HL-60/S4 (cell line): ENCODE data around the gene SGTA.
"Not testable (repeated sequence)": the region's sequence is repeated elsewhere in the genome, so short reads cannot be mapped to it uniquely, and the experiment has no call there.

Experiments used
- in situ Hi-C: fragments of 300-500 bp; cut with MboI; formaldehyde crosslinking; loops from 2 replicates; pipeline ENCODE4 v1.14.3; 2022; ENCODE audit warnings: low sequenced_read_pairs

The SGTA gene

GRCh38 chr19:2782936-2783780 is at the start of gene SGTA:
Gene SGTA, minus strand, starts transcription at chr19:2783273. Its CDS starts 14,205 bp downstream, at chr19:2769068.
- in situ Hi-C loops: no loop called here

- in situ Hi-C loops: no loop called here
These were observed 44.9 kb upstream of the SGTA start for GRCh38 chr19:2827840-2828489.

GRCh38 chr19:2827022-2827421 is 43.9 kb upstream of the SGTA start:
- in situ Hi-C loops: no loop called here

- in situ Hi-C loops: no loop called here
These were observed 41.1 kb upstream of the SGTA start for GRCh38 chr19:2824129-2824528.

- in situ Hi-C loops: no loop called here
These were observed 40.6 kb upstream of the SGTA start for GRCh38 chr19:2823646-2824045.

- in situ Hi-C loops: no loop called here
These were observed 39.8 kb upstream of the SGTA start for GRCh38 chr19:2822846-2823245.

- in situ Hi-C loops: no loop called here
These were observed 37.1 kb upstream of the SGTA start for GRCh38 chr19:2820112-2820702.

- in situ Hi-C loops: no loop called here
These were observed 36.6 kb upstream of the SGTA start, which contains the start of gene ZNF554 for GRCh38 chr19:2819540-2820111. Gene ZNF554, plus strand, starts transcription at chr19:2819868. Its CDS starts 204 bp downstream, at chr19:2820072.

- in situ Hi-C loops: not testable (repeated sequence)
These were observed 34.3 kb upstream of the SGTA start for GRCh38 chr19:2817237-2817829.

GRCh38 chr19:2816641-2817040 is 33.6 kb upstream of the SGTA start:
- in situ Hi-C loops: no loop called here

GRCh38 chr19:2815923-2816322 is 32.9 kb upstream of the SGTA start:
- in situ Hi-C loops: no loop called here

- in situ Hi-C loops: no loop called here
These were observed 32.1 kb upstream of the SGTA start for GRCh38 chr19:2815191-2815614.

- in situ Hi-C loops: no loop called here
These were observed 31.4 kb upstream of the SGTA start for GRCh38 chr19:2814426-2814825.

- in situ Hi-C loops: no loop called here
These were observed 30.4 kb upstream of the SGTA start for GRCh38 chr19:2813235-2814160.

GRCh38 chr19:2812414-2813234 is 29.6 kb upstream of the SGTA start:
- in situ Hi-C loops: no loop called here

GRCh38 chr19:2811735-2812413 is 28.8 kb upstream of the SGTA start:
- in situ Hi-C loops: no loop called here

- in situ Hi-C loops: no loop called here
These were observed 28.2 kb upstream of the SGTA start for GRCh38 chr19:2811221-2811722.
